WERI-Rb-1 (cell line): ENCODE measurements around the gene OR11G2.

Experiments used
- DNase-seq: peaks from one replicate; pipeline ENCODE4 v3.0.0-alpha.2; 2020
- H3K27ac ChIP-seq: fragments of 250-450 bp; sonication (Bioruptor Pico); 2 replicates; pipeline ENCODE4 v1.5.1; 2020; ENCODE audit warnings: mild to moderate bottlenecking, moderate library complexity
- H3K27me3 ChIP-seq: fragments of 250-450 bp; sonication (Bioruptor Pico); 2 replicates; pipeline ENCODE4 v1.5.1; 2021; ENCODE audit warnings: mild to moderate bottlenecking, low read depth, moderate library complexity; ENCODE audit not compliant: insufficient read depth, severe bottlenecking
- H3K36me3 ChIP-seq: fragments of 250-450 bp; sonication (Bioruptor Pico); 2 replicates; pipeline ENCODE4 v1.5.1; 2020; ENCODE audit warnings: mild to moderate bottlenecking, moderate library complexity
- H3K4me3 ChIP-seq: 2 replicates; pipeline ENCODE4 v1.5.1; 2011; ENCODE audit warnings: low read depth, mild to moderate bottlenecking, control low read depth, low read length
- H3K9me3 ChIP-seq: fragments of 250-450 bp; sonication (Bioruptor Pico); 2 replicates; pipeline ENCODE4 v1.5.1; 2021; ENCODE audit warnings: mild to moderate bottlenecking, moderate library complexity; ENCODE audit not compliant: severe bottlenecking
- CTCF ChIP-seq: IDR thresholded peaks from 2 replicates; pipeline ENCODE4 v1.5.1; 2011; ENCODE audit warnings: low read depth, mild to moderate bottlenecking, control low read depth, inconsistent platforms, low read length

Gene OR11G2

GRCh38 chr14:20176330-20176729, 14.4 kb upstream of the OR11G2 start:
- no peaks in the 10 kb centered on the region for H3K9me3 ChIP-seq
- TF ChIP-seq CTCF: no peak
- DNase-seq: no peak
- peaks cover 31% of the 10 kb centered on the region for H3K27me3 ChIP-seq
- no peak overlapping the region for H3K27ac ChIP-seq
- H3K36me3 ChIP-seq: no peaks in the 10 kb centered on the region
- H3K4me3 ChIP-seq: no peak overlapping the region

- H3K27me3 ChIP-seq: peaks cover 43% of the 10 kb centered on the region
- no peak overlapping the region for H3K27ac ChIP-seq
- H3K36me3 ChIP-seq: no peaks in the 10 kb centered on the region
- DNase-seq: no peak
- no peaks in the 10 kb centered on the region for H3K9me3 ChIP-seq
- TF ChIP-seq CTCF: no peak
- no peak overlapping the region for H3K4me3 ChIP-seq
These were observed 13.2 kb upstream of the OR11G2 start for GRCh38 chr14:20177433-20177974.

- no peak for DNase-seq
- no peaks in the 10 kb centered on the region for H3K9me3 ChIP-seq
- no peak overlapping the region for H3K4me3 ChIP-seq
- no peak overlapping the region for H3K27ac ChIP-seq
- TF ChIP-seq CTCF: no peak
- H3K27me3 ChIP-seq: peaks cover 54% of the 10 kb centered on the region
- no peaks in the 10 kb centered on the region for H3K36me3 ChIP-seq
These were observed 11.5 kb upstream of the OR11G2 start for GRCh38 chr14:20179218-20179617.

GRCh38 chr14:20179880-20180279, 10.8 kb upstream of the OR11G2 start:
- no peak overlapping the region for H3K4me3 ChIP-seq
- no peak for TF ChIP-seq CTCF
- DNase-seq: no peak
- H3K27ac ChIP-seq: no peak overlapping the region
- H3K9me3 ChIP-seq: no peaks in the 10 kb centered on the region
- H3K27me3 ChIP-seq: peaks cover 60% of the 10 kb centered on the region
- no peaks in the 10 kb centered on the region for H3K36me3 ChIP-seq

- H3K4me3 ChIP-seq: no peak overlapping the region
- TF ChIP-seq CTCF: no peak
- H3K27ac ChIP-seq: no peak overlapping the region
- no peaks in the 10 kb centered on the region for H3K9me3 ChIP-seq
- DNase-seq: no peak
- H3K27me3 ChIP-seq: peaks cover 63% of the 10 kb centered on the region
- no peaks in the 10 kb centered on the region for H3K36me3 ChIP-seq
These were observed 10.2 kb upstream of the OR11G2 start for GRCh38 chr14:20180486-20180885.

GRCh38 chr14:20184181-20184580, 6.5 kb upstream of the OR11G2 start:
- no peak for TF ChIP-seq CTCF
- no peak for DNase-seq
- Histone ChIP-seq H3K27ac (no peak overlapping the region), H3K27me3 (peaks cover 49% of the 10 kb centered on the region), H3K9me3 (no peaks in the 10 kb centered on the region), H3K4me3 (no peak overlapping the region), H3K36me3 (no peaks in the 10 kb centered on the region)
